ENCODE data around the gene ZFR. TPM values are rescaled to one million over a fixed set of nuclear protein-coding genes. Genes with fewer than 3 reads are reported as not detected.

The ZFR gene
- total RNA-seq, 2 donors from 2014 or later, result 45.0 to 51.8 TPM

GRCh38 chr5:32482193-32482592 is 37.7 kb upstream of the ZFR start:
- intact Hi-C loops (cut with DNase I), result no loop called here
- Histone ChIP-seq H3K27ac (no peak overlapping the region), H3K36me3 (no peaks in the 10 kb centered on the region), H3K4me3 (no peak overlapping the region), H3K4me1 (no peaks in the 10 kb centered on the region), H3K9ac (ENCODE audit: low read depth in 2 of 2, low read length in 2 of 2) (no peak overlapping the region), H3K9me3 (no peaks in the 10 kb centered on the region), H3K27me3 (no peaks in the 10 kb centered on the region)
- no peak for DNase-seq
- no peak for TF ChIP-seq CTCF (IDR thresholded peaks at IDR 0.05)

- H3K9me3 ChIP-seq, result no peaks in the 10 kb centered on the region
- no peaks in the 10 kb centered on the region for H3K36me3 ChIP-seq
- no peaks in the 10 kb centered on the region for H3K27me3 ChIP-seq
- no peak overlapping the region for H3K4me3 ChIP-seq
- no peak for TF ChIP-seq CTCF (IDR thresholded peaks at IDR 0.05)
- H3K27ac ChIP-seq, result no peak overlapping the region
- H3K9ac ChIP-seq (ENCODE audit: low read depth in 2 of 2, low read length in 2 of 2), result no peak overlapping the region
- intact Hi-C loops (cut with DNase I), result no loop called here
- H3K4me1 ChIP-seq, result no peaks in the 10 kb centered on the region
- DNase-seq, result no peak
Observed at GRCh38 chr5:32479096-32479495, 34.6 kb upstream of the ZFR start.

GRCh38 chr5:32476891-32477290 is 32.4 kb upstream of the ZFR start:
- intact Hi-C loops (cut with DNase I), result no loop called here
- no peaks in the 10 kb centered on the region for H3K36me3 ChIP-seq
- no peak overlapping the region for H3K9ac ChIP-seq (ENCODE audit: low read depth in 2 of 2, low read length in 2 of 2)
- H3K27ac ChIP-seq, result no peak overlapping the region
- H3K27me3 ChIP-seq, result no peaks in the 10 kb centered on the region
- no peak for DNase-seq
- H3K4me1 ChIP-seq, result no peaks in the 10 kb centered on the region
- no peaks in the 10 kb centered on the region for H3K9me3 ChIP-seq
- no peak overlapping the region for H3K4me3 ChIP-seq
- TF ChIP-seq CTCF (IDR thresholded peaks at IDR 0.05), result no peak

- no peak for DNase-seq
Observed at GRCh38 chr5:32475334-32476097, 31.0 kb upstream of the ZFR start.

GRCh38 chr5:32474209-32474854 is 29.8 kb upstream of the ZFR start:
- H3K27ac ChIP-seq, result no peak overlapping the region
- no peak for TF ChIP-seq CTCF (IDR thresholded peaks at IDR 0.05)

More at GRCh38 chr5:32475334-32476097, 31.0 kb upstream of the ZFR start:
- intact Hi-C loops (cut with DNase I), result no loop called here
- Histone ChIP-seq H3K4me3 (no peak overlapping the region), H3K27ac (no peak overlapping the region), H3K36me3 (no peaks in the 10 kb centered on the region), H3K9me3 (no peaks in the 10 kb centered on the region), H3K9ac (ENCODE audit: low read depth in 2 of 2, low read length in 2 of 2) (no peak overlapping the region), H3K27me3 (no peaks in the 10 kb centered on the region), H3K4me1 (no peaks in the 10 kb centered on the region)
- TF ChIP-seq CTCF (IDR thresholded peaks at IDR 0.05), result no peak

More at GRCh38 chr5:32474209-32474854, 29.8 kb upstream of the ZFR start:
- Histone ChIP-seq H3K4me1 (no peaks in the 10 kb centered on the region), H3K9me3 (no peaks in the 10 kb centered on the region), H3K27me3 (no peaks in the 10 kb centered on the region), H3K9ac (ENCODE audit: low read depth in 2 of 2, low read length in 2 of 2) (no peak overlapping the region), H3K36me3 (no peaks in the 10 kb centered on the region), H3K4me3 (no peak overlapping the region)
- intact Hi-C loops (cut with DNase I), result loop anchor here (5.0 kb wide), 1 partner anchor 242 kb away; no protein-coding TSS in a partner anchor
- no peak for DNase-seq

All from colonic mucosa (tissue), 4 donors.